ENCODE measurements around the gene PHACTR1.

GRCh38 chr6:12798326-12798725 is 81.8 kb downstream of the PHACTR1 start:
- TF ChIP-seq, protein P1, sequence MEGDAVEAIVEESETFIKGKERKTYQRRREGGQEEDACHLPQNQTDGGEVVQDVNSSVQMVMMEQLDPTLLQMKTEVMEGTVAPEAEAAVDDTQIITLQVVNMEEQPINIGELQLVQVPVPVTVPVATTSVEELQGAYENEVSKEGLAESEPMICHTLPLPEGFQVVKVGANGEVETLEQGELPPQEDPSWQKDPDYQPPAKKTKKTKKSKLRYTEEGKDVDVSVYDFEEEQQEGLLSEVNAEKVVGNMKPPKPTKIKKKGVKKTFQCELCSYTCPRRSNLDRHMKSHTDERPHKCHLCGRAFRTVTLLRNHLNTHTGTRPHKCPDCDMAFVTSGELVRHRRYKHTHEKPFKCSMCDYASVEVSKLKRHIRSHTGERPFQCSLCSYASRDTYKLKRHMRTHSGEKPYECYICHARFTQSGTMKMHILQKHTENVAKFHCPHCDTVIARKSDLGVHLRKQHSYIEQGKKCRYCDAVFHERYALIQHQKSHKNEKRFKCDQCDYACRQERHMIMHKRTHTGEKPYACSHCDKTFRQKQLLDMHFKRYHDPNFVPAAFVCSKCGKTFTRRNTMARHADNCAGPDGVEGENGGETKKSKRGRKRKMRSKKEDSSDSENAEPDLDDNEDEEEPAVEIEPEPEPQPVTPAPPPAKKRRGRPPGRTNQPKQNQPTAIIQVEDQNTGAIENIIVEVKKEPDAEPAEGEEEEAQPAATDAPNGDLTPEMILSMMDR (IDR thresholded peaks at IDR 0.05) = no peak
- no peak for TF ChIP-seq POLR2A (IDR thresholded peaks at IDR 0.05)

Data from testis (tissue), 2 donors.